CD4-positive, alpha-beta T cell treated with Interleukin-1 beta for 1 hour (primary cell): ENCODE results near the gene SLC66A2.
"Not testable (repeated sequence)": the region's sequence is repeated elsewhere in the genome, so short reads cannot be mapped to it uniquely, and the experiment has no call there.

Experiments
- DNase-seq, 2 donors: peaks; one replicate each; pipeline ENCODE4 v3.0.0-alpha.2; 2020 to 2022

Gene SLC66A2

DNA sequence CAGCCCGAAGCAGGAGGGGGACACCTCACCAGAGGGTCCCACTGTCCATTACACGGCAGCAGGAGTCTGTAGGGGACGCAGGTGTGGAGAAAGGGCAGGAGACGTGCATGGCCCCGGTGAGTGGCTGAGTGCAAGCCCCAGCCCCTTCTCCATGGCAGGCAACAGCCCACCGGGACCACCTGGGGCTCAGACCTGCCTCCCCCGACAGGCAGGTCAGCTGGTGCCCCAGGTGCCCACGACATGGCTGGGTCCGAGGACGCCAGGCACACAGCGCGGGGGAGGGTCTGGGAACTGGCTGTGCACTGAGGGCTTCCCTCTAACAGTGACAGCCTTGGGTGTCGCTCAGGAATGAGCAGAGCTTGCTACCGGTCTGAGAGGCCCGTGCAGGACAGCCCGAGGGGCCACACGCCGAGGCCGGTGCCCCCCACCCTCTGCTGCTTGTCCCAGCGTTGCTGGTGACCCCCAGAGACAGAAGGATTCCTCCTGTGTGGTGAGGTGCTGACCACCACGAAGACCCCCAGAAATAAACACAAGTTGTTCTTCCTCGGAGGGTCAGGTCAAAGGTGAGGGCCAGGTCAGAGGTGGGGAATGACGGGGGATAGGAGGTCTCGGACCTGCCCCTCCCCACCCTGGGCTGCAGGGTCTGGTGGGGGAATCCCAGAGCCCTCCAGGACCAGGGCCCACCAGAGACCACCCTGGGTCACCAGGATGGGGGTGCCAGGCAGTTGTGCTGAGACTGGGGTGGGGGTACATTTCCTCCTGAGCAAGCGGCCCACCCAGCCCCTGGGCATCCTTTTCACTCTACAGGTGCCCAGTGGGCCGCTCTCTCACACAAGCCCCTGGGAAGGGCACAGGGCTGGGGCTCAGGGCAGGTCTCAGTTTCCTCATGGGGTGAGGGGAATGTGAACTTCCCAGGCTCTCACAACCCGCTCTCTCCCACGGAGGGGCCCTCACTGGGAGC, 50.6 kb downstream of the SLC66A2 start:
- no peak for DNase-seq

DNA sequence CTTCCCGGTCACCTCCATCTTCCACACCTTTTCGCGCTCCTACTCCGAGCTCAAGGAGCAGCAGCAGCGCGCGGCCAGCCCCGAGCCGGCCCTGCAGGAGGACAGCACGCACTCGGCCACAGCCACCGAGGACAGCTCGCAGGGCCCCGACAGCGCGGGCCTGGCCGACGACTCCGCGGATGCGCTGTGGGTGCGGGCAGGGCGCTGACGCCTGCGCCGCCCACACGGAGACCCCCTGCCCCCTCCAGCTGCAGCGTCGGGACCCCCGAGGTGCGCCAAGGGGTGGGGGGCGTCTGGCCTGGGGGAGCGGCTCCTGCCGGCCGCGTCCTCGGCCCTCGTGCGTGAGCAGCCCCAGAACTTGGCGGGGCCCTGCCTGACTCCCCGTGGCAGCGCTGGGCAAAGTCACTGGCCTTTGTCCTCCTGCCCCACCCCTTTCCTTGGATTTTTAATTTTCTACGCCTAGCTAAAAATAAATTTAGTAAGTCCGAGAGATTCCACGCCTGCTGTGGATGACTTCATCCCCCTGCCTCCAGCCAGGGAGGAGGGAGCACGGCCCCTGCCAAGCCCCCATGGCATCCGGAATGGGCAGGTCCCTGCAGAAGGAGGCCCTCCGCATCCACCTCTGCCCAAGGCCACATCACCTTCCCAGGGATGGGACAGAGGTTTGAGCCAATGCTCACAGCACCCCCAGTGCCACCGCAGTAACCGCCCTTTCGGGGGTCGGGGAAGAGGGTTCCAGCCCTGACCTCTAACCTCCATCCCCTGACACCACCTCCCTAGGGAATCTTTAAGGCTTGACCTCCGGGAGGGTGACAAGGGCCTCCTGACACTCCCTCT, 51.6 kb downstream of the SLC66A2 start:
- DNase-seq = no peak

- no peak for DNase-seq
Observed at GRCh38 chr18:79898952-79899608, 52.4 kb downstream of the SLC66A2 start.

- no peak for DNase-seq
Observed at GRCh38 chr18:79897940-79898625, 53.4 kb downstream of the SLC66A2 start.

DNA sequence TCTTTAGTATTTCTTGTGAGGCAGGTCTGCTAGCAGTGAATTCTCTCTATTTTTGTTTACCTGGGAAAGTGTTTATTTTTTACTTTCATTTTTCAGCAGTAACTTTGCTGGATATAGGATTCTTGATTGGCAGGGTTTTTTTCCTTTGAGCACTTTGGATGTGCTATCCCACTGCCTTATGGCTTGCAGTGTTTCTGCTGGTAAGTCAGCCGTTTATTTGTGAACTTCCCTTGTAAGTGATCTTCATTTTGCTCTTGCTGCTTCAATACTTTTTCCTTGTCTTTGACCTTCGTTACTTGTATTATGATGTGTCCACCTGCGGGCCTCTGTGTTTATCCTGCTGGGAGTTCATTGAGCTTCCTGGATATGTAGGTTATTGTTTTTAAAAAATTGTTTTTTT, 54.7 kb downstream of the SLC66A2 start:
- DNase-seq = no peak

- no peak for DNase-seq
Observed at GRCh38 chr18:79890674-79891073, 60.8 kb downstream of the SLC66A2 start.

DNA sequence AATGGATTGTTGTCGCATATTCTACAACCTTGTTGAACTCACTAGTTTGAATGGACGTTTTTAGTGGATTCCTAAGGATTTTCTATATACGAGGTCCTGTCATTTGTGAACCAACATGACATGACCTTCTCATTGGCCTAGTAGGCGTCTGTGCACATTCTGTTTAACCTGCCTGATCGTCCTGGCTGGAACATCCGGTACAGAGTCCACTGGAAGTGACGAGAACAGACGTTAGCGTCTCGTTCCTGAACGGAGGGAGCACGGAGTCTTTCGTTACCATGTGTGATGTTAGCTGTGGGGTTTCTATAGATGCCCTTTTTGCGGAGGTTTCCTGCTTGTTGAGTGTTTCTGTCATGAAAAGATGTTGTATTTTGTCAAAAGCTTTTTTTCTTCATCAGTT, 61.9 kb downstream of the SLC66A2 start:
- no peak for DNase-seq

- no peak for DNase-seq
Observed at GRCh38 chr18:79888016-79888415, 63.4 kb downstream of the SLC66A2 start.

- DNase-seq = no peak
Observed at GRCh38 chr18:79887181-79888000, 64.1 kb downstream of the SLC66A2 start.

- DNase-seq = no peak
Observed at GRCh38 chr18:79884963-79885728, 66.3 kb downstream of the SLC66A2 start.

DNA sequence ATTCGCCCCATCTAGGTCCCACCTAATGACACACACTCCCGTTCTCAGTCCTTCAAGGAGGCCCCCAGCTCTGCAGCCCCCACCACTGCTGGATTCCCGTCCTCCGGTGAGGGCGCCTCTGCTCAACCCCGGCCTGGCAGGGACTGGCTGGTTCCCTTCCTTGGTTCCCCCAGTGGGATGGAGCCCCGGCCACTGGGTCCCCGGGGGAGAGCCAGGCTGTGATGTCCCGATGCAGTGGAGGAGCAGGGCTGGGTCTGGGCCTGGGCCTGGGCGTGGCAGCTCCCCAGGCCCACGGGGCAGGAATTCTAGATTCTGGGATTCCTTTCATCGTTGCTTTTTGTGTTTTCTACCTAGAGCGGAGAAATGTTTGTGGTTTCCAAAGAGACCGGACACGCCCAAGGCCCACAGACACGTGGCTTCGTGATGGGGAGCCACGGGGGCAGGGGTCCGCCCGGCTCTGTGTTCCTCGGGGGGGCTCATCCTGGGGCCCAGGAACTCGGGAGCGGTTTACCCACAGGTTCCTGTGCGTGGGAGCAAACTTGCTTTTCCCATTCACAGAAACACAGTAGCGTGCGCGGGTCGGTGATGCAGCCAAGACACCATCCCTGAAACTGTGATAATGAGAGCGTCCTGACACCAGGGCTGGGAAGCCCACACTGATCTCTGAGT, 67.0 kb downstream of the SLC66A2 start:
- no peak for DNase-seq

- no peak for DNase-seq
Observed at GRCh38 chr18:79883461-79884293, 67.8 kb downstream of the SLC66A2 start.

DNA sequence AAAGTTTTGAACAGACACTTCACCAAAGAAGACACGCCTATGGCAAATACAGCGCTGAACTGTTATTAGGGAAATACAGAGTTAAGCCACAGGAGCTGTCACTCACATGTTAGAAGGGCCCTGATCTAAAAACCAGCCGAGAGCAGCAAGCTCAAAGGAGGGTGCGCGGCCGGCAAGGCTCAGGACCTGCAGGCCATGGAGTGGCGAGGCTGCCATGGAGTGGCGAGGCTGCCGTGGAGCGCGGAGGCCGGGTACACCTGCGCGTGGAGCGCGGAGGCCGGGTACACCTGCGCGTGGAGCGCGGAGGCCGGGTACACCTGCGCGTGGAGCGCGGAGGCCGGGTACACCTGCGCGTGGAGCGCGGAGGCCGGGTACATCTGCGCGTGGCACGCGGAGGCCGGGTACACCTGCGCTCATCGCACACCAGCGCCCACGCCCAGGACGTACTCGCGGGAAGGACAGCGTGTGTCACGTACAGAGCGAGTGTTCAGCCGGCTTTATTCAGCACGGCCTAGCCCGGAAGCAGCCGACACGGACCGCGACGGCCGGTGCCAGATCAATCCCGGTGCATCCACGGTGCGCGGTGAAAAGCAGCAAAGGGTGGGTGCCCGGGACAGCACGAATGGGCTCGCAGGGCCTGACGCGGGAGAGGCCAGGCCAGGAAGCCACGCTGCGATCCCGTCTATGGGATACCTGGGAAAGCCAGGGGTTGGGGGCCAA, 68.8 kb downstream of the SLC66A2 start:
- no peak for DNase-seq

DNA sequence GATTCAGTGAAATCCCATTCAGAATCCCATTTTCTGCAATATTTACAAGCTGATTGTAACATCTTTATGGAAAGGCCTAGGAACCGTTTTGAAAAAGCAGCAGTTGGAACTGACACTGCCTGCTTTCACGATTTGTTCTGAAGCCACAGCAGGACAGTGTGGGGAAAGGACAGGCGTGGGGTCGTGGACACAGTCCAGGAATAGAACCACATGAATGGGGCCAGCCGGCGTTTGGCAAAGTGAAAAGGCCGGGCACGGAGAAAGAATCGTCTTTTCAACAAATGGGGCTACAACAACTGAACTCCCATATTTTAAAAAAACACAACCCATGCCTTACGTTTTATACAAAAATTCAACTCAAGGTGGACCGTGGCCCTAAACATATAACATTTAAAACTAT, 69.8 kb downstream of the SLC66A2 start:
- no peak for DNase-seq

- no peak for DNase-seq
Observed at GRCh38 chr18:79879566-79879965, 71.9 kb downstream of the SLC66A2 start.

DNA sequence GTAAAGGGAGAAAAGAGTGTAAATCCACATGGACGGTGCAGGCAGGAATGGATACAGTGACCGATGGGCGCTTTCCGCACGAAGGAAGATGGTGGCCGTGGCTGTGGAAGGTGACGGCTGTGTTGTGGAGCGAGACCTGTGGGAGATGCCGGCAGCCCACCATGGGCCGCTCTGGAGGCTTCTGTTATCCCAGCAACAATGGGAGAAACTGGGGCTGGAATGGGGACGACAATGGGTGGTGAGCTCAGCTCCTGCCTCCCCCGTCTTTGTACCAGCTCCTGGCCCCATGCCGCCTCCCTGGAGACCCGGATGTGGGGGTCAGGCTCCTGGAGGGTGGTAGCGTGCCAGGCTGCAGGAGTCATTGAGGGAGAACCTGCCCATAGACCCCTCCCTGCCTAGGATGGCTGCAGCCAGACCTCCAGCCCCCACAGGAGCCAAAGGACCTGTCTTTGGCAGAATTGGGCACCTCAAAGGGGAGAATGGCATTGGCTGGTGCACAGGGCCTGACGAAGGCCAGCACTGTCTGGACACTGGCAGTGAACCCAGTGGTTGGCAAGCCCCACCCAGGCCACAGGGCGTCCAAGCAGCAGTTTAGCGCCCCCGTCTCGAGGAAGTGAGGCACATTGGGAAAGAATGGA, 72.6 kb downstream of the SLC66A2 start:
- no peak for DNase-seq

DNA sequence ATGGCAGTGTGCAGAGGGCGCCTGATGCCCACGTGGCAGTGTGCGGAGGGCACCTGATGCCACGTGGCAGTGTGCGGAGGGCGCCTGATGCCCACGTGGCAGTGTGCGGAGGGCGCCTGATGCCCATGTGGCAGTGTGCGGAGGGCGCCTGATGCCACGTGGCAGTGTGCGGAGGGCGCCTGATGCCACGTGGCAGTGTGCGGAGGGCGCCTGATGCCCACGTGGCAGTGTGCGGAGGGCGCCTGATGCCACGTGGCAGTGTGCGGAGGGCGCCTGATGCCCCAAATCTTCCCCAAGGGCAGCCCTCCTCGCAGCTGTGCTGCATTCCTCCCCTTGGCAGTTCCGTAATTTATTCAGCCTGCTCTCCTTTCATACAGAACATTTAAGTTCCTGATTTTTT, 73.2 kb downstream of the SLC66A2 start:
- not testable (repeated sequence) for DNase-seq
